Vagina (tissue), 2 donors: ENCODE results near the gene FHIT.

ENCODE experiments used
- POLR2A ChIP-seq, 2 donors: fragments of 450-650 bp; IDR thresholded peaks; one replicate each; pipeline ENCODE4 v1.6.1; 2017; ENCODE audit warnings: antibody characterized with exemption in 2 of 2, mild to moderate bottlenecking in 2 of 2, moderate library complexity in 2 of 2
- POLR2AphosphoS5 ChIP-seq, 2 donors: sonication (generic); formaldehyde crosslinking; IDR thresholded peaks; one replicate each; pipeline ENCODE4 v1.9.0; 2017; ENCODE audit warnings: antibody characterized with exemption in 2 of 2, mild to moderate bottlenecking in 2 of 2, low read depth in 1 of 2; ENCODE audit not compliant: insufficient read depth in 1 of 2
- TF ChIP-seq, protein P1 (sequence below), 3 experiments: fragments of 450-650 bp in 2 of 3; fragments of 200-600 bp in 1 of 3; sonication (generic) in 1 of 3; IDR thresholded peaks; one replicate each; pipeline ENCODE4 v1.5.1; 2017 to 2019; ENCODE audit warnings: antibody characterized with exemption in 3 of 3, mild to moderate bottlenecking in 2 of 3, moderate library complexity in 2 of 3

DNA sequence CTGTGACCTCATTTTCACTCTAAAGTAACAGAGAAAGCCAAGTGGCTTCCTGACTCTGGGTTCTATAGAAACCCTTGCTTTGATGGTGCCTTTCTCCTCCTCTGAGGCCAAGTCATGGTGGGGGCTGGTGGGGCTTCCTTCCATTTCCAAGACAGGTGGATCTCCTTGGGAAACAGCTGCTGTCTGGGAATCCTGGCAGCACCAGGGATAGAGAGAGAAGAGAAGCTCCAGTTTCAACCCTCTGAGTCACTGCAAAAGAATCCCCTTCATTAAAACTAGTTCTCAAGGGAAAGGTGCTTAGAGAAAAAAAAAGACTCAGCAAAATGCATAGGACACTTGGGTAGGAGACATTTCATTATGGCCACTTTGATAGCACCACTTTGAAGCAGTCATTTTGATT is 614.4 kb downstream of the FHIT start:
- TF ChIP-seq, protein P1, sequence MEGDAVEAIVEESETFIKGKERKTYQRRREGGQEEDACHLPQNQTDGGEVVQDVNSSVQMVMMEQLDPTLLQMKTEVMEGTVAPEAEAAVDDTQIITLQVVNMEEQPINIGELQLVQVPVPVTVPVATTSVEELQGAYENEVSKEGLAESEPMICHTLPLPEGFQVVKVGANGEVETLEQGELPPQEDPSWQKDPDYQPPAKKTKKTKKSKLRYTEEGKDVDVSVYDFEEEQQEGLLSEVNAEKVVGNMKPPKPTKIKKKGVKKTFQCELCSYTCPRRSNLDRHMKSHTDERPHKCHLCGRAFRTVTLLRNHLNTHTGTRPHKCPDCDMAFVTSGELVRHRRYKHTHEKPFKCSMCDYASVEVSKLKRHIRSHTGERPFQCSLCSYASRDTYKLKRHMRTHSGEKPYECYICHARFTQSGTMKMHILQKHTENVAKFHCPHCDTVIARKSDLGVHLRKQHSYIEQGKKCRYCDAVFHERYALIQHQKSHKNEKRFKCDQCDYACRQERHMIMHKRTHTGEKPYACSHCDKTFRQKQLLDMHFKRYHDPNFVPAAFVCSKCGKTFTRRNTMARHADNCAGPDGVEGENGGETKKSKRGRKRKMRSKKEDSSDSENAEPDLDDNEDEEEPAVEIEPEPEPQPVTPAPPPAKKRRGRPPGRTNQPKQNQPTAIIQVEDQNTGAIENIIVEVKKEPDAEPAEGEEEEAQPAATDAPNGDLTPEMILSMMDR (IDR thresholded peaks at IDR 0.05): no peak
- no peak for TF ChIP-seq POLR2A (IDR thresholded peaks at IDR 0.05)
- no peak for TF ChIP-seq POLR2AphosphoS5 (IDR thresholded peaks at IDR 0.05; ENCODE audit: insufficient read depth in 1 of 2, low read depth in 1 of 2)
